K562 (cell line): Measurements from ENCODE around the gene BBX. TPM values are rescaled to one million over a fixed set of nuclear protein-coding genes. Genes with fewer than 3 reads are reported as not detected.

Experiments used
- ATAC-seq: fragments of 200-7000 bp; cut with Tn5 transposase; 3 replicates; pipeline ENCODE4 v1.9.1; 2020; ENCODE audit warnings: moderate library complexity
- BruUV-seq: library from RNA; stranded (reverse); fragments of 400-500 nt; replicated peaks from 2 replicates; lab custom pipeline; 2021; lab: Mats Ljungman, UMichigan
- CTCF ChIA-PET: fragments of 300-600 bp; formaldehyde crosslinking; extraction: SDS; loops from one replicate; lab custom pipeline; 2021; ENCODE audit warnings: low intra/inter-chr PET ratio; lab: Yijun Ruan, JAX
- POLR2A ChIA-PET: fragments of 300-600, 350-650 bp; sonication (Branson Sonifier 250); formaldehyde crosslinking; extraction: SDS; loops from one replicate; lab custom pipeline; 2021; ENCODE audit warnings: antibody characterized with exemption, inconsistent platforms; lab: Yijun Ruan, JAX
- DNase-seq, 4 experiments: peaks; one replicate each; pipeline versions ENCODE4 v3.0.0 to v3.0.0-alpha.2; 2011 to 2018; ENCODE audit warnings: low spot score in 3 of 4, mixed read lengths in 3 of 4; ENCODE audit errors: extremely low read depth in 1 of 4
- FAIRE-seq: peaks from 2 replicates; lab custom pipeline; 2011; peaks lifted over from hg19 to GRCh38; lab: Jason Lieb, UNC
- H2AFZ ChIP-seq: 2 replicates; pipeline ENCODE4 v1.6.0; 2011; ENCODE audit warnings: low read depth, low read length, control low read depth, inconsistent platforms
- H3K27ac ChIP-seq: fragments of 200-600 bp; 3 replicates; pipeline ENCODE4 v1.8.0; 2011; ENCODE audit warnings: low read depth, mild to moderate bottlenecking, control low read depth, inconsistent platforms, low read length, moderate library complexity, mixed read lengths; ENCODE audit errors: extremely low read depth
- H3K27me3 ChIP-seq, 2 experiments: fragments of 300-600 bp in 1 of 2; 2 replicates in 1 of 2; 3 replicates in 1 of 2; pipeline versions ENCODE4 v1.6.0 to v1.8.0; 2011; ENCODE audit warnings: inconsistent platforms in 2 of 2, low read length in 2 of 2, mild to moderate bottlenecking in 1 of 2, mixed read lengths in 1 of 2, moderate library complexity in 1 of 2; ENCODE audit not compliant: control insufficient read depth in 2 of 2, insufficient read depth in 2 of 2
- H3K36me3 ChIP-seq: fragments of 300-600 bp; 3 replicates; pipeline ENCODE4 v1.8.0; 2011; ENCODE audit warnings: mild to moderate bottlenecking, low read length, inconsistent platforms; ENCODE audit not compliant: control insufficient read depth, insufficient read depth
- H3K4me1 ChIP-seq, 2 experiments: fragments of 200-600 bp in 1 of 2; replicated peaks in 1 of 2; 2 replicates in 1 of 2; 3 replicates in 1 of 2; pipeline versions ENCODE4 v1.5.1 to v1.8.0; 2011; ENCODE audit warnings: inconsistent platforms in 2 of 2, low read length in 2 of 2, mild to moderate bottlenecking in 1 of 2, mixed read lengths in 1 of 2, moderate library complexity in 1 of 2; ENCODE audit not compliant: control insufficient read depth in 2 of 2, insufficient read depth in 2 of 2
- H3K4me2 ChIP-seq: 2 replicates; pipeline ENCODE4 v1.6.1; 2011; ENCODE audit warnings: low read length, control low read depth, inconsistent platforms, mixed read lengths; ENCODE audit not compliant: insufficient read depth
- H3K4me3 ChIP-seq: fragments of 200-600 bp; sonication (generic), shearing (Covaris generic); 2 replicates; pipeline ENCODE4 v1.5.1; 2016; ENCODE audit warnings: control low read depth, inconsistent platforms
- H3K79me2 ChIP-seq: fragments of 200-600 bp; 3 replicates; pipeline ENCODE4 v1.8.0; 2011; ENCODE audit warnings: low read length, inconsistent platforms; ENCODE audit not compliant: control insufficient read depth, insufficient read depth
- H3K9ac ChIP-seq, 2 experiments: 2 replicates each; pipeline versions ENCODE4 v1.6.0 to v1.6.1; 2011; ENCODE audit warnings: low read depth in 2 of 2, low read length in 2 of 2, control low read depth in 1 of 2, inconsistent platforms in 1 of 2, mild to moderate bottlenecking in 1 of 2, mixed read lengths in 1 of 2; ENCODE audit not compliant: insufficient read depth in 1 of 2
- H3K9me1 ChIP-seq: one replicate; pipeline ENCODE4 v1.6.0; 2011; ENCODE audit warnings: inconsistent platforms, mild to moderate bottlenecking, low read length, moderate library complexity; ENCODE audit not compliant: control insufficient read depth, insufficient read depth
- H3K9me3 ChIP-seq: replicated peaks from 2 replicates; pipeline ENCODE4 v1.5.1; 2011; ENCODE audit warnings: low read depth, low read length, inconsistent platforms; ENCODE audit not compliant: control insufficient read depth, insufficient read depth
- H4K20me1 ChIP-seq: replicated peaks from 2 replicates; pipeline ENCODE4 v1.6.1; 2011; ENCODE audit warnings: low read length, inconsistent platforms, mixed read lengths; ENCODE audit not compliant: control insufficient read depth, insufficient read depth
- MEIS2 ChIP-seq: fragments of 450-650 bp; IDR thresholded peaks from 2 replicates; pipeline ENCODE4 v1.6.1; 2014; ENCODE audit warnings: mild to moderate bottlenecking; ENCODE audit not compliant: partially characterized antibody
- RFX1 ChIP-seq: fragments of 450-650 bp; IDR thresholded peaks from 2 replicates; pipeline ENCODE4 v1.6.1; 2016; ENCODE audit warnings: mild to moderate bottlenecking, moderate library complexity
- TARDBP ChIP-seq: fragments of 450-650 bp; IDR thresholded peaks from 2 replicates; pipeline ENCODE4 v1.6.1; 2016
- ZBTB17 ChIP-seq: fragments of 450-650 bp; formaldehyde crosslinking; IDR thresholded peaks from 2 replicates; pipeline ENCODE4 v1.4.0; 2020; ENCODE audit warnings: mild to moderate bottlenecking
- ZNF696 ChIP-seq: fragments of 250-450 bp; sonication (Bioruptor Pico); conservative IDR thresholded peaks from 2 replicates; pipeline ENCODE4 v1.4.0; 2020; ENCODE audit warnings: mild to moderate bottlenecking, moderate library complexity
- WGBS: fragments of 100-300 bp; shearing (Covaris generic); methylation state at CpG from one replicate; pipeline ENCODE4 v1.1.6; 2016; ENCODE audit warnings: low coverage, mixed read lengths; ENCODE audit not compliant: insufficient coverage; ENCODE audit errors: missing lambda C conversion rate; 5-methylcytosine and 5-hydroxymethylcytosine counted together
- in situ Hi-C: fragments of 300-500 bp; cut with MboI; formaldehyde crosslinking; loops from 4 replicates; pipeline ENCODE4 v1.15.0; 2018; ENCODE audit warnings: inconsistent platforms, mixed read lengths
- intact Hi-C: fragments of 100-400 bp; cut with micrococcal nuclease; formaldehyde crosslinking; loops from 2 replicates; pipeline ENCODE4 v1.14.2; 2022
- polyA plus RNA-seq, 8 experiments: library from polyadenylated mRNA; depleted of rRNA in 4 of 8; stranded (reverse) in 5 of 8; unstranded in 3 of 8; fragments of >200 nt; fragmentation: Nextera tagmentation in 2 of 8; fragmentation: Illumina TruSeq in 1 of 8; extraction: Ambion mirVana in 2 of 8; extraction: Trizol in 1 of 8; gene quantifications; 2 replicates each; pipeline versions ENCODE4 v1.2.1 to v1.2.3, GENCODE V29; 2011 to 2014; ENCODE audit warnings: inconsistent platforms in 1 of 8, missing spikeins in 1 of 8
- total RNA-seq, 7 experiments: library from RNA; depleted of rRNA in 6 of 7; stranded (reverse); fragments of >200 nt in 6 of 7; fragmentation: Illumina TruSeq in 2 of 7; extraction: Trizol in 2 of 7; gene quantifications; 2 replicates each; pipeline versions ENCODE4 v1.2.1 to v1.2.3, GENCODE V29; 2011 to 2021; ENCODE audit warnings: low replicate concordance in 1 of 7

BBX gene
- total and polyA plus RNA-seq, 9 of the 15 experiments (the other 6 are each of a cell fraction or from before 2014, with no cell fraction given) = 4.9 to 19.5 (median 11.8) TPM

DNA sequence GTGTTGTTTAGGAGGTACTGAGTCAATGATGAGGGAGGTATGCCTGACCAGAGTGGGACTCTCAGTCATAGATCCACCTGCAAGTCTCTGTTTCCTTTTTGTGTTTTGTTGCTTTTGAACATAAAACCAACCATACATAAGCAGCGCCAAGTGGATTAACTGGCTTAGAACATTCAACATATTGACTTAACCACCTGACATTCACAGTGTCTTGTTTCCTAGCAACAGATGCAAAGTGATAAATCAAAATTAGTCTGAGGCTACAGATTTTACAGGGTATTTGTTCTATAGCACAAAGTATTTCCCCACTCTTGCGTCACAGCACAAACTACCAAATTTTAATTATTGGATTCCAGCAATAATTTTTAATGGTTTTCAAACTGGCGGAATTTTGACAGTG is 283.8 kb downstream of the BBX start:
- H3K27ac ChIP-seq = no peak overlapping the region
- H3K9me1 ChIP-seq = no peaks in the 10 kb centered on the region
- H3K9ac ChIP-seq = no peak overlapping the region
- H3K4me3 ChIP-seq = no peak overlapping the region
- H3K36me3 ChIP-seq = peaks cover 16% of the 10 kb centered on the region; the same call in 2 of the 3 replicates
- no peaks in the 10 kb centered on the region for H3K79me2 ChIP-seq
- 96% methylated on average over 3 of the region's 3 CpGs for WGBS
- BruUV-seq = no TSS peak
- H2AFZ ChIP-seq = no peak overlapping the region
- no peak overlapping the region for H3K4me2 ChIP-seq
- CTCF ChIA-PET = no interaction called here
- DNase-seq = no peak
- no peak for TF ChIP-seq ZNF696
- TF ChIP-seq ZBTB17 (CRISPR knock-in tag) = no peak
- peak; percentile 11; the same call in 1 of the 2 replicates for TF ChIP-seq RFX1
- POLR2A ChIA-PET = no interaction called here
- in situ Hi-C loops (no loop called here), intact Hi-C loops (no loop called here)
- H3K4me1 ChIP-seq = no peaks in the 10 kb centered on the region
- no peak for FAIRE-seq
- H3K9me3 ChIP-seq = no peaks in the 10 kb centered on the region
- H4K20me1 ChIP-seq = no peaks in the 10 kb centered on the region
- no peak for ATAC-seq
- no peaks in the 10 kb centered on the region for H3K27me3 ChIP-seq

- no TSS peak for BruUV-seq
- no peaks in the 10 kb centered on the region for H3K9me1 ChIP-seq
- no peaks in the 10 kb centered on the region for H3K27me3 ChIP-seq
- H3K27ac ChIP-seq = no peak overlapping the region
- H3K9me3 ChIP-seq = no peaks in the 10 kb centered on the region
- no peak for ATAC-seq
- no peaks in the 10 kb centered on the region for H3K4me1 ChIP-seq
- WGBS = 40% methylated on average over 8 of the region's 8 CpGs
- H2AFZ ChIP-seq = no peak overlapping the region
- no peaks in the 10 kb centered on the region for H3K79me2 ChIP-seq
- no peak for DNase-seq
- FAIRE-seq = no peak
- peaks cover 8% of the 10 kb centered on the region; the same call in 1 of the 3 replicates for H3K36me3 ChIP-seq
- POLR2A ChIA-PET = interaction anchor here (0.7 kb wide), 1 partner anchor 9 kb away, joined by 3 read pairs; no protein-coding TSS in a partner anchor
- CTCF ChIA-PET = interaction anchor here (0.6 kb wide), 1 partner anchor 155 kb away, joined by 3 read pairs; no protein-coding TSS in a partner anchor
- no peak overlapping the region for H3K4me3 ChIP-seq
- TF ChIP-seq MEIS2 = peak; percentile 20
- TF ChIP-seq TARDBP = no peak
- intact Hi-C loops = no loop called here
- H3K4me2 ChIP-seq = no peak overlapping the region
- no peaks in the 10 kb centered on the region for H4K20me1 ChIP-seq
- no peak overlapping the region for H3K9ac ChIP-seq
- in situ Hi-C loops = no loop called here
Observed at GRCh38 chr3:107810171-107811071, 287.7 kb downstream of the BBX start.
